ENCODE data around the gene UBE2J2. TPM values are rescaled to one million over a fixed set of nuclear protein-coding genes. Genes with fewer than 3 reads are reported as not detected.
"Not testable (repeated sequence)": the region's sequence is repeated elsewhere in the genome, so short reads cannot be mapped to it uniquely, and the experiment has no call there.

UBE2J2 gene
- total and polyA plus RNA-seq, 7 experiments from 2014 or later: 62.3 to 92.2 (median 84.1) TPM

DNA sequence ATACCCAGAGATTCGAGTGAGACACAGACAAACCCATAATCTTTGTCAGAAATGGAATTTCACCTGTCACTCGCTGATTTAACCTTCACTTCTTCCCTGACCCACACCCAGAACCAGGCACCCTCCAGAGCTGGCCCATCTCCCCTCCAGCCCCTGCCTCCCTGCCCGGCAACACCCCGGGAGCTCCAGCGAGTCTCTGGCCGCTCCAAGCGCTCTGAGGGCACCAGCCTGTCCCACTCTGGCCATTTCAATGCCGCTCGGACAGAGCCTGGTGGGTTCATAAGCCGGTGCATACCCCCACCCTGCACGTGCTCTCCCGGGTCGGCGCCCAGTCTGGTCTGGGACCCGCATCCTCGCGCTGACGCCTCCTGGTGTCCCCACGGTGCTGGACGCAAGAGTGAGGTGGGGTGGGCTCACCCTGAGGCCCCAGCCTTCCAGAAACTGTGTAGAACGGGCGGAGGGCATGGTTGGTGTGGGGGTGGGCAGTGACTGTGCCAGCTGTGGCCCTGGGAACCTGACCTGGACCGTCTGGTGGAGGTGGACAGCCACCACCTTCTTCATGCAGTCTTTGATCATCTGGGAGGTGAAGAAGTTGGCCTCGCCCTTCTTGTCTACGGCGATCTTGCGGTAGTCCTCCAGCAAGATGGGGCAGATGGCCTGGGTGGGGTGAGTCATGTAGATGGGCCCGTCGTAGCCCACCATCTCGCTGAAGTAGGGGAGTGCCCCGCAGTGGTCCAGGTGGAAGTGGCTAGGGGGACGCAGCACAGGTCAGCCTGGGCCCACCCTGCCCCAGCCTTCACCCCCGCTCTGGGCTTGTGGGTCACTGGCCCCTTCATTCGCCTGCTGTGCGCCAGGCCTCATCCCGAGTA is 45.4 kb upstream of the UBE2J2 start:
- H3K27me3 Mint-ChIP-seq: no peaks in the 10 kb centered on the region
- H3K4me1 Mint-ChIP-seq: peaks cover 12 to 37% (median 24%) of the 10 kb centered on the region in 7 donors
- Histone ChIP-seq H3K4me3 (ENCODE audit: low read length) (no peak overlapping the region), H3K9me3 (ENCODE audit: control insufficient read depth in 2 of 3, low read length in 3 of 3) (no peaks in the 10 kb centered on the region), H3K4me1 (ENCODE audit: control insufficient read depth in 2 of 2, insufficient read depth in 2 of 2, low read length in 2 of 2) (peaks cover 6 to 15% of the 10 kb centered on the region in 2 donors), H3K27ac (ENCODE audit: low read depth, low read length) (no peak overlapping the region), H3K36me3 (ENCODE audit: control insufficient read depth in 2 of 3, insufficient read depth in 3 of 3, low read length in 3 of 3) (peaks cover 0 to 49% (median 3%) of the 10 kb centered on the region in 3 experiments), H3K27me3 (ENCODE audit: control insufficient read depth in 2 of 2, insufficient read depth in 2 of 2, low read length in 2 of 2) (no peaks in the 10 kb centered on the region)
- ATAC-seq (no peak), DNase-seq (no peak)
- peaks cover 0 to 4% (median 0%) of the 10 kb centered on the region in 5 donors for H3K36me3 Mint-ChIP-seq
- ChIA-PET POLR2A (interaction anchor here (1.6 kb wide), 1 partner anchor 9 kb away, joined by 3 read pairs; no protein-coding TSS in a partner anchor), CTCF (no interaction called here)
- peak overlapping the region in 3 of 9 donors; percentile 36 to 65 (median 43) for H3K27ac Mint-ChIP-seq
- H3K9me3 Mint-ChIP-seq: peaks cover 0 to 3% (median 0%) of the 10 kb centered on the region in 11 donors
- H3K4me3 Mint-ChIP-seq: peak overlapping the region in 1 of 10 donors; percentile 34
- intact Hi-C loops (cut with micrococcal nuclease): no loop called here

DNA sequence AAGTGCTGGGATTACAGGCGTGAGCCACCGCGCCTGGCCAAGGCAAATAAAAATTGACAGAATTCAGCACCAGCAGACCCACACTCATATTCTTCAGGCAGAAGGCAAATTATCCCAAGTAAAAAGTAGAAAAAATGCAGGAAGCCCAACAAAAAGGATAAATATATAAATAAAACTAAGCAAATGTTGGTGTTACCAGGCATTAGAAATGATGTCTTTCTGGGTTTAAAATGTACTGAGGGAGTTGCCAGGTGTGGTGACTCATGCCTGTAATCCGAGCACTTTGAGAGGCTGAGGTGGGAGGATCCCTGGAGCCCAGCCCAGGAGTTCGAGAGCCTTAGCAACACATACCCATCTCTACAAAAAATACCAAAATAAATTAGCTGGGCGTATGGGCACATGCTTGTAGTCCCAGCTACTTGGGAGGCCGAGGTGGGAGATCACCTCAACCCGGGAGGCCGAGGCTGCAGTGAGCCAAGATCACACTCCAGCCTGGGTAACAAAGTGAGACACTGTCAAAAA is 44.5 kb upstream of the UBE2J2 start:
- intact Hi-C loops (cut with micrococcal nuclease): no loop called here
- Histone ChIP-seq H3K9me3 (ENCODE audit: control insufficient read depth in 2 of 3, low read length in 3 of 3) (no peaks in the 10 kb centered on the region), H3K27me3 (ENCODE audit: control insufficient read depth in 2 of 2, insufficient read depth in 2 of 2, low read length in 2 of 2) (no peaks in the 10 kb centered on the region), H3K27ac (ENCODE audit: low read depth, low read length) (no peak overlapping the region), H3K4me1 (ENCODE audit: control insufficient read depth in 2 of 2, insufficient read depth in 2 of 2, low read length in 2 of 2) (peaks cover 2 to 11% of the 10 kb centered on the region in 2 donors), H3K4me3 (ENCODE audit: low read length) (no peak overlapping the region), H3K36me3 (ENCODE audit: control insufficient read depth in 2 of 3, insufficient read depth in 3 of 3, low read length in 3 of 3) (peaks cover 0 to 57% (median 4%) of the 10 kb centered on the region in 3 experiments)
- peaks cover 6 to 31% (median 19%) of the 10 kb centered on the region in 7 donors for H3K4me1 Mint-ChIP-seq
- ChIA-PET CTCF (no interaction called here), POLR2A (no interaction called here)
- no peaks in the 10 kb centered on the region for H3K27me3 Mint-ChIP-seq
- H3K36me3 Mint-ChIP-seq: peaks cover 0 to 4% (median 2%) of the 10 kb centered on the region in 5 donors
- DNase-seq (no peak), ATAC-seq (no peak)
- H3K4me3 Mint-ChIP-seq: no peak overlapping the region
- peaks cover 0 to 3% (median 0%) of the 10 kb centered on the region in 11 donors for H3K9me3 Mint-ChIP-seq
- H3K27ac Mint-ChIP-seq: no peak overlapping the region

DNA sequence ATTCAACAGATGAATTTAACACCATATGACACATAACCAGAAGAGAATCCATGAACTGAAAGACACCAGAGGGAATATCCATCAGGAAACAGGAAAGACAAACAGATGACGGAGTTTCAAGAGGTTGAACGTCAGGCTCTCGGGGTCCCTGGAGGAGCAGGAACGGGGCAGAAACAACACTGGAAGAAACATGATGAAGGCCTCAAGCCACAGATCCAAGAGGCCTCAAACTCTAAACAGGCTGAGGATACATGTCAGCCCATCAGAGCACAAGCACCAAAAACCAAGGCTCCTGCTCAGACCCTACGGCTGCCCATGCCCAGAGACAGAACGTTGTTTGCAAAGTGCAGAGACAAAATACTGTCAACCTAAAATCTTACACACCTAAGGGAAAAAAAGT is 43.8 kb upstream of the UBE2J2 start:
- peaks cover 0 to 6% of the 10 kb centered on the region in 2 donors for H3K4me1 ChIP-seq (ENCODE audit: control insufficient read depth in 2 of 2, insufficient read depth in 2 of 2, low read length in 2 of 2)
- Mint-ChIP-seq H3K27me3 (no peaks in the 10 kb centered on the region), H3K27ac (peak overlapping the region in 2 of 9 donors; percentile 51 to 60), H3K4me1 (peaks cover 6 to 24% (median 16%) of the 10 kb centered on the region in 7 donors), H3K4me3 (no peak overlapping the region), H3K9me3 (peaks cover 0 to 3% (median 0%) of the 10 kb centered on the region in 11 donors), H3K36me3 (peaks cover 0 to 4% (median 2%) of the 10 kb centered on the region in 5 donors)
- no peak overlapping the region for H3K4me3 ChIP-seq (ENCODE audit: low read length)
- intact Hi-C loops (cut with micrococcal nuclease): no loop called here
- ATAC-seq (no peak), DNase-seq (no peak)
- ChIA-PET CTCF (no interaction called here), POLR2A (no interaction called here)
- no peak overlapping the region for H3K27ac ChIP-seq (ENCODE audit: low read depth, low read length)
- H3K36me3 ChIP-seq (ENCODE audit: control insufficient read depth in 2 of 3, insufficient read depth in 3 of 3, low read length in 3 of 3): peaks cover 0 to 65% (median 4%) of the 10 kb centered on the region in 3 experiments
- H3K27me3 ChIP-seq (ENCODE audit: control insufficient read depth in 2 of 2, insufficient read depth in 2 of 2, low read length in 2 of 2): no peaks in the 10 kb centered on the region
- H3K9me3 ChIP-seq (ENCODE audit: control insufficient read depth in 2 of 3, low read length in 3 of 3): no peaks in the 10 kb centered on the region

DNA sequence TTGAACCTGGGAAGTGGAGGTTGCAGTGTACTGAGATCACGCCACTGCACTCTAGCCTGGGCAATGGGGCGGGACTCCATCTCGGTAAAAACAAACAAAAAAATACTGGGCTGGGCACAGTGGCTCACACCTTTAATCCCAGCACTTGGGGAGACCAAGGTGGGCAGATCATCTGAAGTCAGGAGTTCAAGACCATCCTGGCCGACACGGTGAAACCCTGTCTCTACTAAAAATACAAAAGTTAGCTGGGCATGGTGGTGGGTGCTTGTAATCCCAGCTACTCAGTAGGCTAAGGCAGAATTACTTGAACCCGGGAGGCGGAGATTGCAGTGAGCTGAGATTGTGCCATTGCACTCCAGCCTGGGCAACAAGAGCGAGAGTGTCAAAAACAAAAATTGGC is 42.5 kb upstream of the UBE2J2 start:
- H3K27ac ChIP-seq (ENCODE audit: low read depth, low read length); H3K9me3 Mint-ChIP-seq; H3K27me3 Mint-ChIP-seq; H3K36me3 Mint-ChIP-seq; H3K27me3 ChIP-seq (ENCODE audit: control insufficient read depth in 2 of 2, insufficient read depth in 2 of 2, low read length in 2 of 2); POLR2A ChIA-PET; H3K27ac Mint-ChIP-seq; intact Hi-C loops (cut with micrococcal nuclease); DNase-seq; CTCF ChIA-PET; H3K9me3 ChIP-seq (ENCODE audit: control insufficient read depth in 2 of 3, low read length in 3 of 3); H3K4me3 Mint-ChIP-seq; H3K4me1 ChIP-seq (ENCODE audit: control insufficient read depth in 2 of 2, insufficient read depth in 2 of 2, low read length in 2 of 2); H3K4me3 ChIP-seq (ENCODE audit: low read length); ATAC-seq: not testable (repeated sequence)
- H3K4me1 Mint-ChIP-seq: peaks cover 0 to 12% (median 11%) of the 10 kb centered on the region in 7 donors
- peaks cover 0 to 74% (median 4%) of the 10 kb centered on the region in 3 experiments for H3K36me3 ChIP-seq (ENCODE audit: control insufficient read depth in 2 of 3, insufficient read depth in 3 of 3, low read length in 3 of 3)

DNA sequence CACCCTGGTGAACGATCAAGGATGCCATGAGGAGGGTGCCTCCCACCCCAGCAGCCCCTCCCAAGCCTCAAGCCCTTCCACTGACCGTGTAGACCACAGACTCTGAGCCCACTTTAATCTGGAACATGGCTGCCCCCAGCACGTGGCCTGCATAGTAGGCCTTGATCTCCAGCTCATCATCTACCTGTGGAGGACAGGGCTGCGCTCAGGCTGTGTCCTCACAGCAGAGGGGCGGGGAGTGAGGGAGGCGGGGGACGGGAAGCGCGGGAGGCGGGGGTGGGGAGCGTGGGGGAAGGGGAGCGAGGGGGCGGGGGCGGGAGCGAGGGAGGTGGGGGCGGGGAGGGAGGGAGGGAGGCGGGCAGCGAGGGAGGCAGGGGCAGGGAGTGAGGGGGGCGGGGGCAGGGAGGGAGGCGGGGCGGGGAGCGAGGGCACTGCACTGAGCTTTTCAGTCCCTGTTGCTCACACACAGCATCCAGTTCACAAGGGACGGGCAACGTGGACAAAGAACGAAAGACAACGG is 41.8 kb upstream of the UBE2J2 start:
- peaks cover 0 to 11% (median 10%) of the 10 kb centered on the region in 7 donors for H3K4me1 Mint-ChIP-seq
- Histone ChIP-seq H3K9me3 (ENCODE audit: control insufficient read depth in 2 of 3, low read length in 3 of 3) (no peaks in the 10 kb centered on the region), H3K4me1 (ENCODE audit: control insufficient read depth in 2 of 2, insufficient read depth in 2 of 2, low read length in 2 of 2) (no peaks in the 10 kb centered on the region), H3K36me3 (ENCODE audit: control insufficient read depth in 2 of 3, insufficient read depth in 3 of 3, low read length in 3 of 3) (peaks cover 0 to 74% (median 4%) of the 10 kb centered on the region in 3 experiments), H3K4me3 (ENCODE audit: low read length) (no peak overlapping the region), H3K27ac (ENCODE audit: low read depth, low read length) (no peak overlapping the region), H3K27me3 (ENCODE audit: control insufficient read depth in 2 of 2, insufficient read depth in 2 of 2, low read length in 2 of 2) (no peaks in the 10 kb centered on the region)
- ATAC-seq: no peak
- intact Hi-C loops (cut with micrococcal nuclease): no loop called here
- peaks cover 0 to 5% (median 2%) of the 10 kb centered on the region in 5 donors for H3K36me3 Mint-ChIP-seq
- DNase-seq: no peak
- H3K27ac Mint-ChIP-seq: no peak overlapping the region
- H3K9me3 Mint-ChIP-seq: no peaks in the 10 kb centered on the region
- H3K27me3 Mint-ChIP-seq: no peaks in the 10 kb centered on the region
- POLR2A ChIA-PET: no interaction called here
- CTCF ChIA-PET: no interaction called here
- H3K4me3 Mint-ChIP-seq: no peak overlapping the region

DNA sequence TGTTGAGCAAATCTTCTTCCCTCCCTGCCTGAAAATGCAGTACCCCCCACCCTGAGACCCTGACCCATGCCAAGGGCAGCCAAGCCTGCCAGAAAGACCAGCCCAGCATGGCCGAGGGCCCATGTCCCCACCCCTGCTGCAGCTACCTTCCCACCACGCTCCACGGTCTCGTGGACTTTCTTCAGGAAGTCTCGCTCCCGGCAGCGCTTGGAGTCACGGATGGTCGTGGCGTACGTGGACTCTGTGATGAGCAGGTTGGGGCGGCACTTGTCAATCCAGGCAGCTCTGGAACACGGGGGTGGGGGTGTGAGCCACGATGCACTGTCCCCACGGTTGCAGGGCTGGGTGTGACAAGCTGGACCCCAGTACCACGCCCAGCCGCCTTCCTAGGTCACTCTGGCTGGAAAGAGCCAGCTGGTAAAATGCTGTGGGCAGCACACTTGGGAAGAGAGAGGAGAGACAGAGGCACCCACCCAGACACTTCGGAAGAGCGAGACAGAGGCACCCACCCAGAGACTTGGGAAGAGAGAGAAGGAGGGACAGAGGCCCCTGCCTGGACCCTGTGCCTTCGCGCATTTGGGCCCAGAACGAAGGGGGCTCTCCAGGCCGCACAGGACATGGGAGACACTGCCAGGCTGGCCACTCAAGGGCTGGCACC is 41.2 kb upstream of the UBE2J2 start:
- DNase-seq (no peak), ATAC-seq (no peak)
- intact Hi-C loops (cut with micrococcal nuclease): no loop called here
- Histone ChIP-seq H3K27me3 (ENCODE audit: control insufficient read depth in 2 of 2, insufficient read depth in 2 of 2, low read length in 2 of 2) (no peaks in the 10 kb centered on the region), H3K4me3 (ENCODE audit: low read length) (no peak overlapping the region), H3K27ac (ENCODE audit: low read depth, low read length) (no peak overlapping the region), H3K36me3 (ENCODE audit: control insufficient read depth in 2 of 3, insufficient read depth in 3 of 3, low read length in 3 of 3) (peaks cover 0 to 73% (median 4%) of the 10 kb centered on the region in 3 experiments), H3K4me1 (ENCODE audit: control insufficient read depth in 2 of 2, insufficient read depth in 2 of 2, low read length in 2 of 2) (peaks cover 0 to 1% of the 10 kb centered on the region in 2 donors), H3K9me3 (ENCODE audit: control insufficient read depth in 2 of 3, low read length in 3 of 3) (no peaks in the 10 kb centered on the region)
- Mint-ChIP-seq H3K27ac (no peak overlapping the region), H3K9me3 (no peaks in the 10 kb centered on the region), H3K27me3 (no peaks in the 10 kb centered on the region), H3K4me3 (no peak overlapping the region), H3K4me1 (peaks cover 0 to 9% (median 5%) of the 10 kb centered on the region in 7 donors), H3K36me3 (peaks cover 0 to 5% (median 2%) of the 10 kb centered on the region in 5 donors)
- POLR2A ChIA-PET: interaction anchor here (0.6 to 0.7 kb wide), 2 partner anchors 14 kb away, joined by 3 read pairs; no protein-coding TSS in a partner anchor
- CTCF ChIA-PET: no interaction called here

All from naive thymus-derived CD4-positive, alpha-beta T cell (primary cell).